ENCODE results near the gene SPC25. TPM values are rescaled to one million over a fixed set of nuclear protein-coding genes. Genes with fewer than 3 reads are reported as not detected.

SPC25 gene
- total and polyA plus RNA-seq, 9 of the 15 experiments (the other 6 are each of a cell fraction or from before 2014, with no cell fraction given) = 44.8 to 100 (median 75.0) TPM

- DNase-seq (ENCODE audit: extremely low read depth in 1 of 4, low spot score in 3 of 4) = no peak
- Histone ChIP-seq H3K9me3 (replicated peaks; ENCODE audit: control insufficient read depth, insufficient read depth, low read depth, low read length) (no peaks in the 10 kb centered on the region), H3K79me2 (ENCODE audit: control insufficient read depth, insufficient read depth, low read length) (no peaks in the 10 kb centered on the region), H3K27me3 (ENCODE audit: control insufficient read depth in 2 of 2, insufficient read depth in 2 of 2, low read length in 2 of 2) (no peaks in the 10 kb centered on the region), H3K9ac (ENCODE audit: insufficient read depth in 1 of 2, low read depth in 2 of 2, low read length in 2 of 2) (no peak overlapping the region), H3K4me2 (ENCODE audit: insufficient read depth, low read length) (no peak overlapping the region), H2AFZ (ENCODE audit: low read depth, low read length) (no peak overlapping the region), H4K20me1 (replicated peaks; ENCODE audit: control insufficient read depth, insufficient read depth, low read length) (no peaks in the 10 kb centered on the region), H3K4me3 (no peak overlapping the region), H3K9me1 (ENCODE audit: control insufficient read depth, insufficient read depth, low read length) (no peaks in the 10 kb centered on the region), H3K27ac (ENCODE audit: extremely low read depth, low read depth, low read length) (no peak overlapping the region), H3K4me1 (replicated peaks in 1 of 2; ENCODE audit: control insufficient read depth in 2 of 2, insufficient read depth in 2 of 2, low read length in 2 of 2) (no peaks in the 10 kb centered on the region), H3K36me3 (ENCODE audit: control insufficient read depth, insufficient read depth, low read length) (peaks cover 64% of the 10 kb centered on the region)
- FAIRE-seq = no peak
- in situ Hi-C loops (cut with MboI) = no loop called here
- no TSS peak for BruUV-seq (replicated peaks)
- POLR2A ChIA-PET = interaction anchor here (1.1 to 1.3 kb wide), 2 partner anchors 9 to 10 kb away, joined by 3 to 4 read pairs; no protein-coding TSS in a partner anchor
- CTCF ChIA-PET (ENCODE audit: low intra/inter-chr PET ratio) = no interaction called here
- no peak for ATAC-seq
- intact Hi-C loops (cut with micrococcal nuclease) = no loop called here
- peak; percentile 74 for TF ChIP-seq RBM25 (IDR thresholded peaks at IDR 0.05; ENCODE audit: low read depth, low read length, severe bottlenecking)
- 0 out of 4 replicates have a peak, but pooled peaks of 1 of the 2 experiments have one; percentile 39 for TF ChIP-seq KDM1A (IDR thresholded peaks at IDR 0.05)
- peak; percentile 85; the same call in 1 of the 2 replicates for TF ChIP-seq ZNF232 (CRISPR knock-in tag; IDR thresholded peaks at IDR 0.05)
- peak; percentile 60; the same call in 1 of the 2 replicates for TF ChIP-seq ADNP (tag; IDR thresholded peaks at IDR 0.05)
- peak; percentile 52; the same call in 1 of the 2 replicates for TF ChIP-seq BCOR (IDR thresholded peaks at IDR 0.05)
- TF ChIP-seq ZNF699 (CRISPR knock-in tag; IDR thresholded peaks at IDR 0.05; ENCODE audit: insufficient replicate concordance) = no peak
- TF ChIP-seq CBX1 (IDR thresholded peaks at IDR 0.05; ENCODE audit: low read depth) = 0 out of 2 replicates have a peak, but pooled peaks have one; percentile 14
- no peak for TF ChIP-seq PYGO2 (tag; IDR thresholded peaks at IDR 0.05)
These were observed 58.6 kb downstream of the SPC25 start for GRCh38 chr2:168831662-168832061.

All from K562 (cell line).